ENCODE results near the gene OPRD1.

The OPRD1 gene

DNA sequence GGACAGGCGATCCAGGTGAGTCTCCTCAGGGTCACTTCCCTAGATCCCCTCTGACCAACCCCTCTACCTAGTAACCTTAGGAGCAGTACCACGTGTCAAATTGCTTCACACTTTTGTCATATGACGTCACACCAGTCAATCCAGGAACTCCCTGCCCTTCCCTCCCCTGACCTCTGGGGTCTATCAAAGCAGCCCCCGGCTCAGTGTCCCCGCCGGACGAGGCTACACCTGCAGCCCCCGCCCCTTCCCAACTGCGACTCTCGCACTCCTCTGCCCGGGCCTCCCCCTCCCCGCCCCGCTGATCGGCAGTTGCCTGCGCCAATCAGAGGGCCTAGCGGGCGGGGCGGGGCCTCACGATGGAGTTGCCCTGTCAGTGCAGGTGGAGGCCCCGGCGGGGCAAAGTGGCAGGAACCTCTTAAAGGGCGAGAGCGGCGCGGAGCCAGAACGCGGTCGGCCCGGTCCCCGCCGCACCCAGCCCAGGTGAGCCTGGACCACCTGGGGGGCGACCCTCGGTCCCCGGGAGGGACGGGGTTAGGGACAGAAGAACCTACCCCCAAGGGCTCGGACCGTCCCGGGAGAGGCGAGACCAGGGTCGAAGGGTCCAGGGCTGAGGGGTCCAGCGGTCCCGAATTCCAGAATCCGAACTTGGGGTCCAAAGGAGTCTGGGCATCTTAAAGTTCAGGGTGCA is 74.9 kb downstream of the OPRD1 start:
- peak; percentile 89 for DNase-seq

DNA sequence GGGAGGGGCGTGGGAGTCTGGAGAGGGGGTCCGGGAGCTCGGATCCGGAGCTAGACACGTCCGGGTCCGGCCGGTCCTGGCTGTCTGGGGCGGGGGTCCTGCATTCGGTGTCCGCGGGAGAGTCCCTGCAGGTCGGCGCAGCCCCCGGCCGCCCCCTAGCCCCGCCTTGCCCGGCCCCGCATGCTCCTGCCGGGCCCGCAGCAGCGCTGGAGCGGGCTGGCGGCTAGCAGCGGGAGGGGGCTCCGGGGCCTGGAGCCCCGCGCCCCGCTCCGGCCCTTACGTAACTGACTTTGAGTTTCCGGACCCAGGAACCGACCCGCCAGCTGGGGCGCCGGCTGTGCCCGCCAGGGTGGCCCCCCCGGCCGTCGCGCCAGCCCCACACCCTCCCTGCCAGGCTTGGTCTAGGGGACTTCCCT is 75.5 kb downstream of the OPRD1 start:
- DNase-seq = peak; percentile 27

DNA sequence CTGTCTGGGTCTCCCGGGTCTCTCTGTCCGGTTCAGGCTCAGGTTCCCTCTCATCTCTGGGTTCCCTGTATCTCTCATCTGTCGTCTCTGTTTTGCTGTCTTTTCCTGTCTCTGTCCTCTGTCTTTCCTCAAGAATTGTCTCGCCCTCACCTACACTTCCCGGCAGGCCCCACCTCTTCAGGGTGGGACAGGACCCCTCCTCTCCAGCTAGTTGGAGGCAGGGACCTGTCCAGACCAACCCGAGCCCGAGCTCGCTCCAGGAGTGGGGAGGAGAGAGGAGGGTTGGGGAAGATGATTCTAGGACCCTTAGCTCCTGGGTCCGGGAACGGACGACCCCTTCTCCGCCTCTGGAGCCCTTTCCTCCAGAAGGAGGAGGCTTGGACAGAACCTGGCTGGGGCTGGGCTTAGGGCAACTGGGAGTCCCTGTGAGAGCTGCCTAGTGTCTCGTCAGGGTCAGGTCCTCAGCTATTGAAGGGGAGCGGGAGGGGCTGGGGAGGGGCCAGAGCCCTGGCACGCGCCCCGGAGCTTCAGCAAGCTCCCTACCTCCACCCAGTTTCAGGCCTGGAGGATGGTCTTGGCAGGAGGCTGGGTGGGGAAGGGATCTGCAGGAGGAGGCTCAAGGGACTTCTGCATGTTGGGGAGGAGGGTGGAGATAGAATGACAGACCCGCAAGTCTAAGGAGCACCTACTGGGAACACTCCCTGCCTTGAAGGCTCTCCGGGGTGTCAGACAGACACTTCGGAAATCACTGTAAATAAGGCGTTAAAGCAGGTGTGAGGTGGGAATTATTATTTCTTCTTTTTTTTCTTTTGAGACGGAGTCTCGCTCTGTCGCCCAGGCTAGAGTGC is 76.1 kb downstream of the OPRD1 start:
- no peak for DNase-seq

DNA sequence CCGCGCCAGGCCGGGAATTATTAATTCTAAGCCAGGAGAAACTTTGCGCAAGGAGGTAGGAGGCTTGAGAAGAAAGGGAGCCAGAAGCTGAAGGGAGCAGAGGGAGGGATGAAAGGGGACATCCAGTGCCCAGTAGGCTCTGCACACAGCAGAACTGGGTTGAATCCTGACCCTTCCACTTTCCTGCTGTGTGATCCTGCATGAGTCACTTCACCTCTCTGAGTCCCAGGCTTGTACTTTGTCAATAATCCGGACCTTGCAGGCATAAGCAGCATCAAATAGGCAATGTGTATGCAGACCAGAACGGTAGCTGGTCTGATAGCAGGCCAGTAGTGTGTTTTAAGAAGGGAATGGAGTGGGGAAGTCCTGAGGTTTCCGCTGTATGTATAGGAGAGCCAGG is 76.9 kb downstream of the OPRD1 start:
- no peak for DNase-seq

DNA sequence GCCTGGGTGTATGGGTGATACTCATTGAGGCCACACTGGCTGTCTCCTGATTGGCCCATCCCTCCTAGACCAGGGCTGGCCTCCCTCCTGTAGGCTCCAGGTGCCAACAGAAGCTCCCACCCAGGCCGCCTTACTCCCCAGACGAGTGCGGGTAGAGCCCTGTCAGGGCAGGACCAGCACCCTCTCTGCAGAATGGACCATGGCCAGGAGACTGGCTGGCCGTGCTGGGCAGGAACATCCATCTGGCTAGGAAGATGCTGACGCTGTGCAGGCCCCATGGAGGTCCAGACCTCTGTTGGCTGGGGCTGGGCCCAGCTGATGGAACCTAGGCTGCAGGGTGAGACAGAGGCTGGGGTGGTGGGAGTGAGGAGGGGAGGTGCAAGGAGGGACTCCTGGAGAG is 77.4 kb downstream of the OPRD1 start:
- no peak for DNase-seq

DNA sequence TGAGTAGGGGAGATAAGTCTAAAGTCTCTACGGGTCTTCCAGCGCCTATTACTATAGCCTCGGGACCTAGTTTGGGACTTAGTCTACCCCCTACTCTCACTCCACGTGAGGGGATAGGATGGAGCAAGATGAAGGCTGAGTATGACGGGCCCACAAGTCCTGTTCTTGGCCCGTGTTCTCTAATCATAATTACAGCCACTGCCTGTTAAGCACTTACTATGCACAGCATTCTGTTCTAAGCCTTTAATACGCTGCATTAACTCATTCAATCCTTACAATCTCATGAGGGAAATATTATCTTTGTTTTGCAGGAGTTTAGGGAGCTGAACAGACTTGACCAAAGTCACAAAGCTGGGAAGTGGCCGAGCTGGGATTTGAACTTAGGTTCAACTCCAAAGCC is 78.5 kb downstream of the OPRD1 start:
- no peak for DNase-seq

DNA sequence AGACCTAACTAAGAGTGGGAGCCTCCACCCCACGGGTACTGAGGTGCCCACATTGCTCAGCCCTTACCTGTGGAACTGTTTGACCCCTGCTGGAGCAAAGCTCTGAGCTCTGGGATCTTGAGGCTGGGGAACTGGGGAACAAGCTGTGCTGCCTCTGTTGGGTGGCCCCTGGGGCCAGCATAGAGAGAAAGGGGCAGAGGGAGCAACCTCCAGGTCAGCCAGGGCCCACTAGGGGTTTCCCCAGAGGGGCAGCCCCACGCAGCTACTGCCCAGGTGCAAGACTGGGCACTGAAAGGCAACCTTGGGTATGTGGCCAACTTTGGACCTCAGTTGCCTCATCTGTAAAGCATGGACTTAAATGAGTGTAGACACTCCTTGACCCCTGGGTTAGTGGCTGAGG is 78.9 kb downstream of the OPRD1 start:
- DNase-seq = no peak

DNA sequence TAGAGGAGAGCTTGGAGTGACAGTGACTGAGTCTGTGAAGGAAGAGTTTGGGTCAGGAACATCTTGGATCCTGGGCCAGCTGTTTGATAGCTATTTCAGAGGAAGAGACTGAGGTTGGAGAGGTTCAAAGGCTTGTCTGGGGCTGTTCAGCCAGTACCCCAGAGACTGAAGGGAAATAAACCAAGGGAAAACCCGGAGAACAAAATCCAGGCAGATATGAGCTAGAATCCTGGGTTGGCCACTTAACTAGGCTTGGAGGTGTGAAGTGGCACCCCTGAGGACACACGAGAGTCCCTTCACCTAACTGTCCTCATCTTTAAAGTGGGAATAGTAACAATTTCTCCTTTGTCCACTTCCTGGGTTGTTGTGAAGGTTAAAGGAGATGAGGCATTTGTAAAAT is 79.3 kb downstream of the OPRD1 start:
- DNase-seq = no peak

DNA sequence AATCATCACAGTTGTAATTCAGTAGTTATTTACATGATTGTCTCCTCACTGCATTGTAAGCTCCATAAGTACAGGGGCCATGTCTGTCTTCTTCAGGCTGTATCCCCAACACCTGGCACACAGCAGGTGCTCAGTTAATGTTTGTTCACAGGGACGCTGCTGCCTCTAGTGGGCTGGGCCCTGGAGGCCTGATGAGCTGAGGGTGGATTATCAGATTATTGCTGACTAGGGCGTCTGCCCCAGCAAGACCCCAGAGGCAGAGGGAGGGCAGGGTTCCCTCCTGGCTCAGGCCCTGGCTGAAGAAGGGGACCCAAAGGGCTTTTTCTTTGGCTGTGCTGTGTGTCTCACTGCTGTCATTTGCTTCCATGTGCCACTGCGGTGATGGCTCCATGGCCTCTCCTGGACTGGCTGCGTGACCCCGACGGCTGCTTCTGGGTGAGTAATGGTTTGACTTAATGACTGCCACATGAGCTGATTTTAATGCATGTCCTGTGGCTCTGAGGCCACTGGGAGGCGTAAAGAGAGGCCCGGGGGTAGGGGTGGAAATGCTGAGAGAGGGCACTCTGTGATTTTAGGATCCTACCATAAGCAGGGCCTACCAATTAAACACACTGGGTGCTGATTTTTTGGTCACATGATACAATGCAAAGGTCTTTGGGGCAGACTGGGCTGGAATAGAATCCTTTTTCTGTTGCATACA is 81.6 kb downstream of the OPRD1 start:
- DNase-seq = no peak

DNA sequence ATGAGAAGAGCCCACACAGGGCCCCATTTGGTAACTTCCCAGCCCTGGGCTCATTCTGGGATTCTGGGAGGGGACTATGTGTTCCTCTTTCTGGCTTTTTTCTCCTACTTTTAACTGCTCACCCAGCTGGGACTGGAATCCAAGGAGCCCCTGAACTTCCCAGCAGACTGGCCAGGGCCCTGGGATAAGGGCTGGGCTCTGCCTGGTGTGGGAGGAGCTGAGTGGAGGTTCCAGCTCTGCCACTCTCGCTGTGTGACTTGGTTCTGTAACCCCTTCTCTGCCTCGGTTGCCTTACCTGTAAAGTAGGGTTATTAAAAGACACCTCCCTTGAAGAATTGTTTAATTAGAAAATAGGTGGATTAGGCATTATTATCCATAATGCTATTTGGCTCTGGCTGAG is 82.8 kb downstream of the OPRD1 start:
- DNase-seq = no peak

DNA sequence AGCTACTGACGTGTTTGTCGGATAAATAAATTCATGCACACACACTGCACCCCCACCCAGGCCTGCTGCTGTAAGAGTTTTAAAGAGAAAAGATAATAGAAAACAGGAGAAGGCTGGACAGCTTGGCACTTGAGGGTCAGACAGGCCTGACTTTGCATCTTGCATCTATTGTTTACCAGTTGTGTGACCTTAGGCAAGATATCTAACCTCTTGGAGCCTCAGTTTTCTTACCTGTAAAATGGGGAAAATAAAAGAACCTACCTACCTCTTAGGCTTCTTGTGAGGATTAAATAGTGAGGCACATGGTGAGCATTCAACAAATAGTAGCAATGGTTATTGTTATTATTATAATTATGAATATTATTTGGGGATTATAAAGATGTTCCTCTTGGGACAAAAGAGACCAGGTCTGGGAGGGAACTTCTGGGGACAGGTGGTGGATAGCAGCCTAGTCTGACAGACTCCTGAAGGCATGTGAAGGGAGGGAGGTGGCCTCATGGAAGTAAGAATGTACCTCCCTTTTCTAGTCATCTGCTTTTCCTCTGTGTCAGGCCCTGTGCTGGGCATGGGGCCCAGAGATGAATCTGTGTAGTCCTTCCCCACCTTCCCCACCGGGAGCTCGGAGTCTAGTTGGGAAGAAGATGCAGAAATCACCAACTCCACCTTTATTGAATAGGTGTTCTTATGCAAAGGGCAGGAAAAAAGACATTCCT is 84.1 kb downstream of the OPRD1 start:
- DNase-seq = no peak

DNA sequence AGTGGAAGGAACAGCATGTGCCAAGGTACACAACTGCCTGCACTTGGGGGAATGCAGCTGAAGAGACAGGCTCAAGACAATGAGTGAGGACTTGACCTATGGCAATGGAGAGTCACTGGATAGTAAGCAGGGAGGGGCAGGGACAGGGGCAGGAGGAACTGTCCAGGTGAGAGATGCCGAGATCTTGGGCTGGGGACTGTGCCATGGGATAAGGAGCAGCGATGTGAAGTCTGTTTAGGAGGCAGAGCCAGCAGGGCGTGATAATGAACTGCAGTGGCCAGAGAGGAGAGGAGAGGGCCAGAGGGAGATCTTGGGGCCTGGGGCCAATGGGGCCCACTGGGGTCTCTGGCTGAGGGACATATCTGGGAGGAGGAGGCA is 84.6 kb downstream of the OPRD1 start:
- no peak for DNase-seq

DNA sequence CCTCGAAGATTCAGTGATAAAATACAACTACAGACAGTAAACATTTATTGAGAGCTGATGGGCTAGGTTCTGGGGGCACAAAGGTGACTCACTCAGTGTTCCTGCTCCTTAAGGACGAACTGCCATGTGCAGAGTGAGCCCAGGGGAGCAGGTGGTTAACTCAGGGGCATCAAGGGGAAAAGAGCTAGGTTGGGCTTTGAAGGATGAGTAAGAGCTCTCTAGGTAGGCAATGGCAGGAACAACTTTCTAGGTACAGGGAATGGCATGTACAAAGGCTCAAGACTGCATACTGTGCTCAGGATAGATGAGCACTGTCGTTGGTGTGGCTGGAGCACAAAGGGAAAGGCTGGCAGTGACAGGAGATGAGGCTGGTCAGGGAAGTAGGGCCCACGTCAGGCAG is 85.8 kb downstream of the OPRD1 start:
- no peak for DNase-seq

DNA sequence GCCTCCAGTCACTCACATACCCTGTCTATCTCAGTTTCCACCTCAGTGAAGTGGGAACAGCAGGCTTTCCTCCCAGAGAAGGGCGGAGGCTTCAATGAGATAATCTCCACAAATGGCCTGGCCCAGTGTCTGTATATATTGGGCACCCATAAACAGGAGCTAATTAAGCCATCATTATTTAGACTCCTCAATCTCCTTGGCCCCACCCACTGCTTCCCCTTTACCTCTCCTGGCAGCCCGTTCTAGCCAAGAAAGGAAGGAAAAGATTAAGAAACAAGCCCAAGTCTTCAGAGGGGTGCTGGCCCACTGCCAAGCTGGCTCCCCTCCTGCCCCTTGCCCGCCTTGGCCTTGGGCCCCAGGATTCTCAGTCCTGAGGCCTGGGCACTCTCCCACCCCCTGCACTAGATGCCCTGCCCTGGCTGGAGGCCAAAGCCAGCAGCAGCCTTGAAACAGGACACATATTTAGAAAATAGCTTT is 86.5 kb downstream of the OPRD1 start:
- no peak for DNase-seq

DNA sequence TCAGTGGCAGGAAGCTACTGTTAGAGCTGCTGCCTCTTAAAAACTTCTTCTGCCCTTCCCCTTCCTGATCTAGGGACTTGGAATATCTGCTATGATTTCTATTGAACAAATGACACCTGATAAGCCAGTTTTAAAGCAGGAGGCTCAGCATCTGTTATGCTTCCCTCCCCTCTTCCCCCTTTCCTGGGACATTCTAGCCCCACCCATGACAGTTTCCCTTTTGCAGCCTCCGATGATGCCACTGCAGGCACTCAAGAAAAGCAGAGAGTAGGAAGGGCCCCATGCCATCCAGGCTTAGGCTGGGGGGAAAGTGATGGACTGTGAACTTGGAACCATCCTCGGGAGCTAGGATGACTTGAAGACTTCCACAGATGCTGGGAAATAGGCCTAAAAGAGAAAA is 87.3 kb downstream of the OPRD1 start:
- DNase-seq = no peak

DNA sequence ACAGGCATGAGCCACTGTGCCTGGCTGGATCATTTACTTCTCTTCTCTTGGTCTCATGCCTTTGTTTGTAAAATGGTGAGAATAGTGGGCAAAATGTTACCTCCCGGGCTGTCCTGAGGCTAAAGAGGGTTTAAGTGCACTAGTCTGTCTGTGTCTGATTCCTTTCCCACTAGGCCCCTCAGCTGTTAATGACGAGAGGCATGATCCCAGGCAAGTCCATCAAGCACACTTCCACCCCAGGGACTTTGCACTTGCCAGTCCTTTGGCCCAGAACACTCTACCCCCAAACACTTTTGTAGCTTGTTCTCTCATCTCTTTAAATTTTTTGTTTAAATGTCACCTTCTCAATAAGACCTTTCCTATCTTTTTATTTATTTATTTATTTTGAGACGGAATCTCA is 88.6 kb downstream of the OPRD1 start:
- DNase-seq = no peak

DNA sequence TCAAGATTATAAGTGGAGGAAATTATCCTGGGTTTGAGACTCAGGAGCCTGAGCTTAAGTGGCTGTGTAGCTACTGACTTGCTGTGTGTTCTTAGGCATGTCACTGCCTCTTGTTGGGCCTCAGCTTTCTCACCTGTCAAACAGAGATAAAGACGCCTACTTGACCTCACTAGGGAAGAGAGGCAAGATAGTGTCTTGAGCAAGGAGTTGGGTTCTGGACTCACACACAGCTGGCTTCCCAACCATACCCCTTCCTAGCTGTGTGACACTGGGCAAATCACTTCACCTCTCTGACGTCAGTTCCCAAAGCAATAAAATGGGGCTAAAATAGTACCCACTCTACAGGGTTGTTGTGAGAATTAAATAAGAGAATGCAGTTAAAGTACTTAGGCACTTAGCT is 90.8 kb downstream of the OPRD1 start:
- no peak for DNase-seq

DNA sequence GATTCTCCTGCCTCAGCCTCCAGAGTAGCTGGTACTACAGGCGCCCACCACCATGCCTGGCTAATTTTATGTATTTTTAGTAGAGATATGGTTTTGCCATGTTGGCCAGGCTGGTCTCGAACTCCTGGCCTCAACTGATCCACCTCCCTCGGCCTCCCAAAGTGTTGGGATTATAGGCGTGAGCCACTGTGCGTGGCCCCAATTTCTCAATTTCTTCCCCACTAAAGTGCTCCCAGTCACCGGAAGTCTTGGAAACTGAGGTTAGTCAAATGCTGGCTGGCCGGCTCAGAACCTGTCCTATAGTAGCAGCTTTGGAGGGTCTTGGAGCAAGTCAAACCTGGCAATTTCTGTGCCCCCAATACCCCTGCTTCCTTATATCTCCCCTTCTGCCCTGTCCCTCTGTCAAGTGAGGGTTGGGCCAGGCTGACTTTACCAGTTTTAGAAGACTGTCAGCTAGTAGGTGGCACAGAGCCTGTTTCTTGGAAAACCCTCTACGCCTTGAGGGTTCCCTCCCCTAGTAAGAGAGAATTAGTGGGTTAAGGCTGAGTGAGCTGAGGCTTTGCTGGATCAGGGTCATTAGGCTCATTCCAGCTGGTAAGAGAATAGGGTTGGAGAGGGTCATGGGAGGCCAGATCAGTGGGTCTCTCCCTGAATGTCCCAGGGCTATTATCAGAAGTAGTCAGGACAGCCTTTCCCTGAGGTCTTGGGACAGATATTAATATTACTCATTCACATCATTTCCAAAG is 94.1 kb downstream of the OPRD1 start:
- no peak for DNase-seq

DNA sequence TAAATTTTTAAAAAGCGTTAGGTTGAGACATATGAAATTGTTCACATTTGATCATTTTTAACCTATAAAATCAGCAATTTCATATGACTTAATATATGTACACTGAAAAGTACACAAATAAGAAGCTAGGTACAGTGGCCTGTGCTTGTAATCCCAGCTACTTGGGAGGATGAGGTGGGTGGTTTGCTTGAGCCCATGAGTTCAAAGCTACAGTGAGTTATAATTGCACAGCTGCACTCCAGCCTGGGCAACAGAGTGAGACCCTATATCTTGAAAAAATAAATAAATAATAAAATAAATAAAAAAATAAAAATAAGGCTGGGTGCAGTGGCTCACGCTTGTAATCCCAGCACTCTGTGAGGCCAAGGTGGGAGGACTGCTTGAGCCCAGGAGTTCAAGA is 97.2 kb downstream of the OPRD1 start:
- no peak for DNase-seq

DNA sequence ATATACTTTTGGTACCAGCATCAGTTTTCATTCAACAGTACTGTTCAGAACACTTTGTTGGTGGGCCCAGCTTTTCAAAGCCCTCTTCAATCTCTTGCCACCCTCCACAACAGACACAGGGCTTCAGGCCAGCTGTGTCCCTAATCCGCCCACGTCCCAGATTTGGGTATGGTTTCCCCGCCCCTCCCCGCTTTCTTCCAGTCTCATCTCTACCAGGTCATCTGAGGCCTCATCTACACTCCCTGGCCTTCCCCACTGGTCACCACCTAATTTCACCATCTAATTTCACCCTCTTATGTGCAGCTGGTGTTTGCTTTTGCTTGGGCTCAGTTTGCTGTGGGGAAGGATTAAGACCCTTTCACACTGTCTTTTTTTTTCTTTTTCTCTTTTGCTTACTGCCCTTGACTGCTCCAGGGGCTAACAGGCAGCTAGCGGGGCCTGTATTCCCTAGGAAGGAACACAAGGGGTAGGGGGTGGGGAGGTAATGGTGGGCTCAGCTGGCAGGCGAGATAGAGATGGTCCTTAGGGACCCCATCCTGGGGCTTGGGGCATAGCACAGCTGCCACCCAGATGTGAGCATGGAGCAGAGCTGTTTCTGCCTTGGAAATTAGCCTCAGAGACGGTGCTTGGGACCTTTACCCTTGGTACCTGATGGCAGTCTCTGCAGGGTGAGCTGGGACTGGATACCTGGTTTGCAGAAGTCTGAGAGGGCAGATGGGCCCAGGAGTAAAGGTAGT is 98.6 kb downstream of the OPRD1 start:
- DNase-seq = no peak

DNA sequence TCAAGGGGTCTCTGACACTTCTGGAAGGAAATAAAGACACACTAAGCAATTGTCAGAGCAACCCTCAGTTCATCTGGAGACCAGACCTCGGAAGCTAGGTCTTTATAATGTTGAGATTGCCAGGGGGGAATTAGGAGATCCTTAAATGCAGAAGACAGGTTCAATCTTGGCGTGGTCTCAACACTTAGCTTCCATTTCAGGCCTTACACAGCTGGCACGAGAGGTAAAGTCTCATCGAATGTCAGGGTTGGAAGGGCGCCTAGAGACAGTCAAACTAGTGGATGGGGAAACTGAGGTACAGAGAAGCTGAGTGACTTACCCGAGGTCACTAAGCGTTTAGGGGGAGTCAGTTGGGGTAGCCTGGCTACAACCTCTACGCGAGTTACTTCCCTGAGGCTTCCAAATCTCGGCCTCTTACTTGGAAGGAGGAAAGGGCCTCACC is 101.8 kb downstream of the OPRD1 start:
- no peak for DNase-seq

All from suppressor macrophage treated with lipopolysaccharide for 4 hours (primary cell).